ENCODE data around the gene SLC22A5. TPM values are rescaled to one million over a fixed set of nuclear protein-coding genes. Genes with fewer than 3 reads are reported as not detected.
A peak's percentile ranks its signal among the peaks of the same experiment; 100 is the strongest.

SLC22A5 gene
- polyA plus RNA-seq, 3 donors, result 45.1 to 50.9 (median 49.4) TPM

- DNase-seq (ENCODE audit: extremely low read depth in 1 of 11, low read depth in 9 of 11, low spot score in 4 of 11), result peak in 9 of 11 donors; percentile 67 to 81 (median 75)
These were observed 50.3 kb downstream of the SLC22A5 start for GRCh38 chr5:132419502-132420468.

GRCh38 chr5:132420706-132421272 is 51.3 kb downstream of the SLC22A5 start:
- DNase-seq (ENCODE audit: extremely low read depth in 1 of 11, low read depth in 9 of 11, low spot score in 4 of 11), result no peak

GRCh38 chr5:132421462-132421861 is 52.0 kb downstream of the SLC22A5 start:
- DNase-seq (ENCODE audit: extremely low read depth in 1 of 11, low read depth in 9 of 11, low spot score in 4 of 11), result no peak

GRCh38 chr5:132422720-132423437 is 53.4 kb downstream of the SLC22A5 start:
- no peak for DNase-seq (ENCODE audit: extremely low read depth in 1 of 11, low read depth in 9 of 11, low spot score in 4 of 11)

- DNase-seq (ENCODE audit: extremely low read depth in 1 of 11, low read depth in 9 of 11, low spot score in 4 of 11), result no peak
These were observed 54.0 kb downstream of the SLC22A5 start for GRCh38 chr5:132423438-132423898.

- DNase-seq (ENCODE audit: extremely low read depth in 1 of 11, low read depth in 9 of 11, low spot score in 4 of 11), result no peak
These were observed 54.8 kb downstream of the SLC22A5 start for GRCh38 chr5:132424167-132424880.

- no peak for DNase-seq (ENCODE audit: extremely low read depth in 1 of 11, low read depth in 9 of 11, low spot score in 4 of 11)
These were observed 55.8 kb downstream of the SLC22A5 start for GRCh38 chr5:132425009-132425937.

GRCh38 chr5:132425975-132426524 is 56.5 kb downstream of the SLC22A5 start:
- no peak for DNase-seq (ENCODE audit: extremely low read depth in 1 of 11, low read depth in 9 of 11, low spot score in 4 of 11)

- no peak for DNase-seq (ENCODE audit: extremely low read depth in 1 of 11, low read depth in 9 of 11, low spot score in 4 of 11)
These were observed 57.1 kb downstream of the SLC22A5 start for GRCh38 chr5:132426525-132427138.

- DNase-seq (ENCODE audit: extremely low read depth in 1 of 11, low read depth in 9 of 11, low spot score in 4 of 11), result no peak
These were observed 58.0 kb downstream of the SLC22A5 start for GRCh38 chr5:132427281-132428146.

GRCh38 chr5:132428147-132428482 is 58.6 kb downstream of the SLC22A5 start:
- no peak for DNase-seq (ENCODE audit: extremely low read depth in 1 of 11, low read depth in 9 of 11, low spot score in 4 of 11)

- DNase-seq (ENCODE audit: extremely low read depth in 1 of 11, low read depth in 9 of 11, low spot score in 4 of 11), result no peak
These were observed 59.3 kb downstream of the SLC22A5 start for GRCh38 chr5:132428484-132429462.

GRCh38 chr5:132429463-132430440 is 60.2 kb downstream of the SLC22A5 start:
- no peak for DNase-seq (ENCODE audit: extremely low read depth in 1 of 11, low read depth in 9 of 11, low spot score in 4 of 11)

GRCh38 chr5:132430746-132431145 is 61.2 kb downstream of the SLC22A5 start:
- no peak for DNase-seq (ENCODE audit: extremely low read depth in 1 of 11, low read depth in 9 of 11, low spot score in 4 of 11)

Measured in renal cortex interstitium (tissue), 11 donors.